Smooth muscle cell (in vitro differentiated cells): ENCODE measurements around the gene RCBTB2. TPM values are rescaled to one million over a fixed set of nuclear protein-coding genes. Genes with fewer than 3 reads are reported as not detected.

ENCODE experiments used
- DNase-seq: peaks from one replicate; lab custom pipeline; 2025; ENCODE audit not compliant: unreplicated experiment; lab: John Stamatoyannopoulos, UW
- H2AFZ ChIP-seq: fragments of 200-600 bp; sonication (generic); 2 replicates; pipeline ENCODE4 v1.6.0; 2016; ENCODE audit warnings: antibody characterized with exemption, low read depth, mild to moderate bottlenecking
- H3F3A ChIP-seq: fragments of 200-600 bp; sonication (generic); 2 replicates; pipeline ENCODE4 v1.6.0; 2017; ENCODE audit warnings: antibody characterized with exemption, low read depth
- H3K27ac ChIP-seq: fragments of 200-600 bp; sonication (generic); 2 replicates; pipeline ENCODE4 v1.5.1; 2016; ENCODE audit warnings: low read depth, mild to moderate bottlenecking
- H3K27me3 ChIP-seq: fragments of 200-600 bp; sonication (generic); 2 replicates; pipeline ENCODE4 v1.6.1; 2016; ENCODE audit warnings: low read depth, mild to moderate bottlenecking
- H3K36me3 ChIP-seq: fragments of 200-600 bp; sonication (generic); 2 replicates; pipeline ENCODE4 v1.5.1; 2016; ENCODE audit warnings: low read depth
- H3K4me1 ChIP-seq: fragments of 200-600 bp; sonication (generic); 2 replicates; pipeline ENCODE4 v1.5.1; 2016; ENCODE audit warnings: low read depth
- H3K4me2 ChIP-seq: fragments of 200-600 bp; sonication (generic); 2 replicates; pipeline ENCODE4 v1.6.0; 2016; ENCODE audit warnings: mild to moderate bottlenecking
- H3K4me3 ChIP-seq: fragments of 200-600 bp; sonication (generic); 2 replicates; pipeline ENCODE4 v1.5.1; 2016; ENCODE audit warnings: mild to moderate bottlenecking
- H3K79me2 ChIP-seq: fragments of 200-600 bp; sonication (generic); 2 replicates; pipeline ENCODE4 v1.6.0; 2016; ENCODE audit warnings: low read depth, mild to moderate bottlenecking
- H3K9ac ChIP-seq: fragments of 200-600 bp; sonication (generic); 2 replicates; pipeline ENCODE4 v1.6.0; 2016; ENCODE audit warnings: low read depth
- H3K9me3 ChIP-seq: fragments of 200-600 bp; sonication (generic); replicated peaks from 2 replicates; pipeline ENCODE4 v1.5.1; 2016; ENCODE audit warnings: low read depth
- H4K20me1 ChIP-seq: fragments of 200-600 bp; sonication (generic); 2 replicates; pipeline ENCODE4 v1.6.0; 2016; ENCODE audit warnings: low read depth
- WGBS: methylation state at CpG from one replicate; pipeline ENCODE4 v1.1.7; 2016; ENCODE audit warnings: low lambda C conversion rate; 5-methylcytosine and 5-hydroxymethylcytosine counted together
- polyA plus RNA-seq: library from polyadenylated mRNA; unstranded; fragments of >200 nt; fragmentation: Nextera tagmentation; extraction: Ambion mirVana; gene quantifications from 2 replicates; pipeline ENCODE4 v1.2.1, GENCODE V29; 2016
- total RNA-seq: library from RNA; depleted of rRNA; stranded (reverse); fragments of >200 nt; gene quantifications from 2 replicates; pipeline ENCODE4 v1.2.3, GENCODE V29; 2014
- TF ChIP-seq, protein P1 (sequence below): fragments of 200-600 bp; sonication (generic); IDR thresholded peaks from 2 replicates; pipeline ENCODE4 v1.5.1; 2017; ENCODE audit warnings: borderline replicate concordance, mild to moderate bottlenecking, antibody characterized with exemption; ENCODE audit not compliant: insufficient read depth, poor library complexity, severe bottlenecking

RCBTB2 gene
- total RNA-seq: 2.6 and 5.0 TPM in 2 replicates
- polyA plus RNA-seq: 1.8 and 3.7 TPM in 2 replicates

DNA sequence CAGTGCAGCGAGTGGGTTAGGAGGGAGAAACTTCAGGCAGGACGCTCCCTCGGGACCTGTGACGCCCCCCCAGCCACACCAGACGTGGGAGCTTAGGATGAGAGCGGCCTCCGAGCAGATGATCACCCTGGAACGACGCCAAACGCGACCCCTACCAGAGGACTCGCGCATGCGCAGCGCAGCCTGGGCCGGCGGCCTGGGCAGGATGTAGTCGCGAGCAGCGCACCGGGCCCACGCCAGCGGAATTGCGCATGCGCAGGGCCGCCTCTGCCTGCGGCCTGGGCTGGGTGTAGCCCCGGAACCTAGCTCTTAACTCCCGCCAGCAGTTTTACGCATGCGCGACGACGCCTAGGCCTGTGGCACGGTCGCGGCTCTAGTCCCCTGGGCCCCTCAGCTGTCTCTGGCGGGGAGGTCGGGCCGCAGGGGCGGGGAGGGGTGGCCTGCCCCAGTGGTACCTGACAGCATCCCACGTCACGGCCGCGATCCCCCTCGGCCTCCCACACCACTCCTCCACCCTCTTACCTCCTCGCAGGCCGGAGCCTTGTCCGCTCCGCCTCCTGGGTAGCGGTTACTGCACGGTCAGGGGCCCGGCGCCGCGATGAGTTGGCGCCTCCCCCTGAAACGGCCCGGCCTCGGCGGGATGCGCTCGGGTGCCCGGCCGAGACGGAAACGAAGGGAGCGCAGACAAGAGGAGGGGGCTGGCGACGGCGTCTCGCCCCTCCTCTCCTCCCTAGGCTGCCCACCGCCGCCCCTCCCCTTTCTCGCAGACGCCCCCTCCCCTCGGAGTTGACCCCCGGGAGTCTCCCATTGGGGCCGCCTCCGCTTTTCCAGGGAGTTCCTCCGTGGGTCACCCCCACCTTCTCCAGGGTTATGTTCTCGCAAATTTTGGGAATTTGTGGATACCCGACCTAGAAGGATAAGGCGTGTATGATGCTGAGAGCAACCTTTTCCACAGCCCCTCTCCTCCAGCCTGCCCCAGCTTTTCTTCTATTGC lies at the start of gene RCBTB2:
Gene RCBTB2 (minus strand): TSS at position 575 of the 994 bp plus-strand sequence. CDS start 11,141 bp downstream, outside the sequence.
- WGBS: 2% methylated on average over 45 of the region's 84 CpGs
- TF ChIP-seq, protein P1, sequence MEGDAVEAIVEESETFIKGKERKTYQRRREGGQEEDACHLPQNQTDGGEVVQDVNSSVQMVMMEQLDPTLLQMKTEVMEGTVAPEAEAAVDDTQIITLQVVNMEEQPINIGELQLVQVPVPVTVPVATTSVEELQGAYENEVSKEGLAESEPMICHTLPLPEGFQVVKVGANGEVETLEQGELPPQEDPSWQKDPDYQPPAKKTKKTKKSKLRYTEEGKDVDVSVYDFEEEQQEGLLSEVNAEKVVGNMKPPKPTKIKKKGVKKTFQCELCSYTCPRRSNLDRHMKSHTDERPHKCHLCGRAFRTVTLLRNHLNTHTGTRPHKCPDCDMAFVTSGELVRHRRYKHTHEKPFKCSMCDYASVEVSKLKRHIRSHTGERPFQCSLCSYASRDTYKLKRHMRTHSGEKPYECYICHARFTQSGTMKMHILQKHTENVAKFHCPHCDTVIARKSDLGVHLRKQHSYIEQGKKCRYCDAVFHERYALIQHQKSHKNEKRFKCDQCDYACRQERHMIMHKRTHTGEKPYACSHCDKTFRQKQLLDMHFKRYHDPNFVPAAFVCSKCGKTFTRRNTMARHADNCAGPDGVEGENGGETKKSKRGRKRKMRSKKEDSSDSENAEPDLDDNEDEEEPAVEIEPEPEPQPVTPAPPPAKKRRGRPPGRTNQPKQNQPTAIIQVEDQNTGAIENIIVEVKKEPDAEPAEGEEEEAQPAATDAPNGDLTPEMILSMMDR: no peak
- no peaks in the 10 kb centered on the region for H3K9me3 ChIP-seq

DNA sequence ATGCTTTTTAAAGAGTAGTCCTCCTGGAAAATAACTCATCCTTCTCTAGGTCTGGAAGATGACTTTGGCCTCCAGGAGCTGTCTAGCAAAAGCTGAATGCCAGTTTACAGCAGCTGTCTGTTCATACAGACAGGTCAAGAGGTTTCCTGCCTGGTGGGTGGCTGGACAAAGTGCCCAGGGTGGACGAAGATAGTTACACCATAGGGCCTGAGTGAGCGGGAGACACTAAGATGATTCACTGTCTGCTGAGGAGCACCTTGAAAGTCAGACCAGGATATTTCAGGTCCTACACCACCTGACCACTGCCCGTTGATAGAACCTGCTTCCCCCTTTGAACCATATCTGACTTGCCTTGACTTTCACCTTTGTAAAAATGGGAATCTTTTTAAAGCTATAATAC lies 49.2 kb upstream of the RCBTB2 start:
- Histone ChIP-seq H3F3A (no peaks in the 10 kb centered on the region), H3K27me3 (no peaks in the 10 kb centered on the region), H3K9me3 (no peaks in the 10 kb centered on the region), H3K4me3 (no peak overlapping the region), H3K4me2 (no peak overlapping the region), H4K20me1 (no peaks in the 10 kb centered on the region), H3K9ac (no peak overlapping the region), H3K4me1 (peaks cover 13% of the 10 kb centered on the region), H3K27ac (no peak overlapping the region), H3K36me3 (no peaks in the 10 kb centered on the region), H3K79me2 (no peaks in the 10 kb centered on the region), H2AFZ (no peak overlapping the region)
- DNase-seq: no peak
- WGBS: 83% methylated on average over 3 of the region's 3 CpGs
- TF ChIP-seq, protein P1: no peak

More for the DNA sequence above, at the start of gene RCBTB2:
- Histone ChIP-seq H3K4me2 (peak within 1 kb of the TSS; percentile 97), H3K36me3 (no peaks in the 10 kb centered on the region), H3F3A (no peaks in the 10 kb centered on the region), H4K20me1 (no peaks in the 10 kb centered on the region), H3K4me1 (peaks cover 11% of the 10 kb centered on the region), H3K79me2 (no peaks in the 10 kb centered on the region), H3K9ac (peak within 1 kb of the TSS; percentile 89), H3K27ac (peak within 1 kb of the TSS; percentile 83), H3K4me3 (peak within 1 kb of the TSS; percentile 95), H3K27me3 (no peaks in the 10 kb centered on the region), H2AFZ (peak within 1 kb of the TSS; percentile 100)
- peak; percentile 95 for DNase-seq

DNA sequence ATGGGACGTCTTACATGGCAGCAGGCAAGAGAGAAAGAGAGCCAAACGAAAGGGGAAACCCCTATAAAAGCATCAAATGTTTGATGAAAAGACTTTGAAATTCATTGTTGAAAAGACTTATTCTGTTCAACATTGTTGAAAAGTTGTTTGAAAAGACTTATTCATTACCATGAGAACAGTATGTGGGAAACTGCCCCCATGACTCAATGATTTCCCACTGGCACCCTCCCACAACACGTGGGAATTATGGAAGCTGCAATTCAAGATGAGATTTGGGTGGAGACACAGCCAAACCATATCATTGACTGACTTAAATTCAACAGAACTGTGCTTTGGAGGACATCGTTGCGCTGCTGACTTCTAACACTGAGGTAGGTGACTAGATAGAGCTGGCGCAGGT lies 48.0 kb upstream of the RCBTB2 start:
- no peaks in the 10 kb centered on the region for H3K79me2 ChIP-seq
- no peaks in the 10 kb centered on the region for H4K20me1 ChIP-seq
- no peak overlapping the region for H3K4me3 ChIP-seq
- peaks cover 9% of the 10 kb centered on the region for H3K4me1 ChIP-seq
- no peak overlapping the region for H2AFZ ChIP-seq
- DNase-seq: no peak
- H3K27me3 ChIP-seq: no peaks in the 10 kb centered on the region
- no peaks in the 10 kb centered on the region for H3K36me3 ChIP-seq
- WGBS: 83% methylated on average over 6 of the region's 6 CpGs
- H3K27ac ChIP-seq: no peak overlapping the region
- no peaks in the 10 kb centered on the region for H3F3A ChIP-seq
- no peaks in the 10 kb centered on the region for H3K9me3 ChIP-seq
- H3K4me2 ChIP-seq: no peak overlapping the region
- TF ChIP-seq, protein P1: no peak
- no peak overlapping the region for H3K9ac ChIP-seq
